ENCODE results near the gene DECR2. TPM values are rescaled to one million over a fixed set of nuclear protein-coding genes. Genes with fewer than 3 reads are reported as not detected.

Gene DECR2
- total and polyA plus RNA-seq, 9 of the 15 experiments (the other 6 are each of a cell fraction or from before 2014, with no cell fraction given) = 1.0 to 31.9 (median 10.3) TPM

DNA sequence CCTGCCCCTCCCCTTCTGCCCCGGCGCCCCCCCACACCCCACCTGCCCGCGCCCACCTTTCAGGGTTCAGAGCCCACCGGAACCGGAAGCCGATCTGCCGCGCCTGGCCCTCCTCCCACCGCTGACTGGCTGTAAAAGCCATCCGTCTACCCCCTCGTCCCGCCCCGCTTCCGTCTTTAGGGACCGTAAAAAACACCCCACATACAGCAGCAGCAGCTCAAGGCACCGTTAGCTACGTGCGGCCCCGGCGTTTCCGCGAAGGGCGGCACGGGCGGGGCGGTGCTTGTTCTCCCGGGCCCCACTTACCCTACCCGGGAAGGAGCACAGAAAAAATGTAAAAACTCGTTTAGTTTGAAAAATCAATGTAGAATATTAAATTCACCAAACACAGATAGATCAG is 31.2 kb upstream of the DECR2 start, which contains the start of gene MRPL28 (continued):
- TF ChIP-seq, protein P1, sequence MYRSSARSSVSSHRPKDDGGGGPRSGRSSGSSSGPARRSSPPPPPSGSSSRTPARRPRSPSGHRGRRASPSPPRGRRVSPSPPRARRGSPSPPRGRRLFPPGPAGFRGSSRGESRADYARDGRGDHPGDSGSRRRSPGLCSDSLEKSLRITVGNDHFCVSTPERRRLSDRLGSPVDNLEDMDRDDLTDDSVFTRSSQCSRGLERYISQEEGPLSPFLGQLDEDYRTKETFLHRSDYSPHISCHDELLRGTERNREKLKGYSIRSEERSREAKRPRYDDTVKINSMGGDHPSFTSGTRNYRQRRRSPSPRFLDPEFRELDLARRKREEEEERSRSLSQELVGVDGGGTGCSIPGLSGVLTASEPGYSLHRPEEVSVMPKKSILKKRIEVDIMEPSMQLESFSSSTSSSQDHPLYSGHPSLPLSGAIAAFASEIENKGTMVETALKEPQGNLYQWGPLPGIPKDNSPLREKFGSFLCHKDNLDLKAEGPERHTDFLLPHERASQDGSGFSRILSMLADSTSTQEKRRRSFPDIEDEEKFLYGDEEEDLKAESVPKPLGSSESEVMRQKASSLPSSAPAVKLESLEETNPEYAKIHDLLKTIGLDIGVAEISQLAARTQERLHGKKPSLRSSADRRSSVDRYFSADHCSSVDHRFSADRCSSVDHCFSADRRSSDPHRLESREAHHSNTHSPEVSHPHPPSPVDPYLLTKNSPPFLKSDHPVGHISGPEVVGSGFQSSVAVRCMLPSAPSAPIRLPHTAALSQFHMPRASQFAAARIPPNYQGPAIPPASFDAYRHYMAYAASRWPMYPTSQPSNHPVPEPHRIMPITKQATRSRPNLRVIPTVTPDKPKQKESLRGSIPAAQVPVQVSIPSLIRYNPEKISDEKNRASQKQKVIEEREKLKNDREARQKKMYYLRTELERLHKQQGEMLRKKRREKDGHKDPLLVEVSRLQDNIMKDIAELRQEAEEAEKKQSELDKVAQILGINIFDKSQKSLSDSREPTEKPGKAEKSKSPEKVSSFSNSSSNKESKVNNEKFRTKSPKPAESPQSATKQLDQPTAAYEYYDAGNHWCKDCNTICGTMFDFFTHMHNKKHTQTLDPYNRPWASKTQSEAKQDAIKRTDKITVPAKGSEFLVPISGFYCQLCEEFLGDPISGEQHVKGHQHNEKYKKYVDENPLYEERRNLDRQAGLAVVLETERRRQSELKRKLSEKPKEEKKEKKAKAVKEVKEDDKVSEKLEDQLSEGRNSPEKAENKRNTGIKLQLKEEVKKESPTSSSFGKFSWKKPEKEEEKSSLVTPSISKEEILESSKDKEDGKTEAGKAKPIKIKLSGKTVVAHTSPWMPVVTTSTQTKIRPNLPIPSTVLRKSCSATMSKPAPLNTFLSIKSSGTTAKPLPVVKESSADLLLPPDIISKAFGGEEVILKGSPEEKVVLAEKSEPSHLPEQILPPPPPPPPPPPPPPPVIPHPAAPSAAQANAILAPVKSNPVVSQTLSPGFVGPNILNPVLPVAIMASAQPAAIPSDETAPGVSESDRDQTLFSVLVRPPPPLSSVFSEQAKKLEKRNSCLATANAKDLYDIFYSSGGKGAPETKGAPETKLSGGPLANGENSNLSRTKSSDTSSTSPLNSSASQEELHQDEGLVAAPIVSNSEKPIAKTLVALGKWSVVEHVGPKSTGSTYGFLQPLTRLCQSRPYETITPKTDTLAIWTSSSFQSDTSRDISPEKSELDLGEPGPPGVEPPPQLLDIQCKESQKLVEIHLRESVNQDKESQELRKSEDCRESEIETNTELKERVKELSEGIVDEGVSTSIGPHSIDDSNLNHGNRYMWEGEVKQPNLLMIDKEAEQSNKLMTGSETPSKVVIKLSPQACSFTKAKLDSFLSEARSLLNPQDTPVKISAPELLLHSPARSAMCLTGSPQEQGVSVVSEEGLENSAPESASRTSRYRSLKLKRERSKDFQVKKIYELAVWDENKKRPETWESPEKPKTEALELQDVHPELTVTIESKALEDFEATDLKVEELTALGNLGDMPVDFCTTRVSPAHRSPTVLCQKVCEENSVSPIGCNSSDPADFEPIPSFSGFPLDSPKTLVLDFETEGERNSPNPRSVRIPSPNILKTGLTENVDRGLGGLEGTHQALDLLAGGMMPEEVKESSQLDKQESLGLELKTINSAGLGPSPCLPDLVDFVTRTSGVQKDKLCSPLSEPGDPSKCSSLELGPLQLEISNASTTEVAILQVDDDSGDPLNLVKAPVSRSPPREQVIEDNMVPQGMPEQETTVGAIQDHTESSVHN (IDR thresholded peaks at IDR 0.05; ENCODE audit: borderline replicate concordance in 1 of 2, low read depth in 1 of 2) = no peak
- TF ChIP-seq, protein P2, sequence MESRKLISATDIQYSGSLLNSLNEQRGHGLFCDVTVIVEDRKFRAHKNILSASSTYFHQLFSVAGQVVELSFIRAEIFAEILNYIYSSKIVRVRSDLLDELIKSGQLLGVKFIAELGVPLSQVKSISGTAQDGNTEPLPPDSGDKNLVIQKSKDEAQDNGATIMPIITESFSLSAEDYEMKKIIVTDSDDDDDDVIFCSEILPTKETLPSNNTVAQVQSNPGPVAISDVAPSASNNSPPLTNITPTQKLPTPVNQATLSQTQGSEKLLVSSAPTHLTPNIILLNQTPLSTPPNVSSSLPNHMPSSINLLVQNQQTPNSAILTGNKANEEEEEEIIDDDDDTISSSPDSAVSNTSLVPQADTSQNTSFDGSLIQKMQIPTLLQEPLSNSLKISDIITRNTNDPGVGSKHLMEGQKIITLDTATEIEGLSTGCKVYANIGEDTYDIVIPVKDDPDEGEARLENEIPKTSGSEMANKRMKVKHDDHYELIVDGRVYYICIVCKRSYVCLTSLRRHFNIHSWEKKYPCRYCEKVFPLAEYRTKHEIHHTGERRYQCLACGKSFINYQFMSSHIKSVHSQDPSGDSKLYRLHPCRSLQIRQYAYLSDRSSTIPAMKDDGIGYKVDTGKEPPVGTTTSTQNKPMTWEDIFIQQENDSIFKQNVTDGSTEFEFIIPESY (CRISPR knock-in tag; IDR thresholded peaks at IDR 0.05) = no peak
- TF ChIP-seq PPARD (CRISPR knock-in tag; IDR thresholded peaks at IDR 0.05) (no peak), FOXA1 (IDR thresholded peaks at IDR 0.05; ENCODE audit: borderline replicate concordance) (no peak), KDM1A (IDR thresholded peaks at IDR 0.05) (no peak), ZNF561 (CRISPR knock-in tag; conservative IDR thresholded peaks at IDR 0.05) (no peak), MTF1 (CRISPR knock-in tag; IDR thresholded peaks at IDR 0.05; ENCODE audit: borderline replicate concordance) (no peak), NCOA2 (IDR thresholded peaks at IDR 0.05; ENCODE audit: partially characterized antibody in 2 of 2) (peak in 1 of 2 experiments; percentile 99)
- TF ChIP-seq, protein P3, sequence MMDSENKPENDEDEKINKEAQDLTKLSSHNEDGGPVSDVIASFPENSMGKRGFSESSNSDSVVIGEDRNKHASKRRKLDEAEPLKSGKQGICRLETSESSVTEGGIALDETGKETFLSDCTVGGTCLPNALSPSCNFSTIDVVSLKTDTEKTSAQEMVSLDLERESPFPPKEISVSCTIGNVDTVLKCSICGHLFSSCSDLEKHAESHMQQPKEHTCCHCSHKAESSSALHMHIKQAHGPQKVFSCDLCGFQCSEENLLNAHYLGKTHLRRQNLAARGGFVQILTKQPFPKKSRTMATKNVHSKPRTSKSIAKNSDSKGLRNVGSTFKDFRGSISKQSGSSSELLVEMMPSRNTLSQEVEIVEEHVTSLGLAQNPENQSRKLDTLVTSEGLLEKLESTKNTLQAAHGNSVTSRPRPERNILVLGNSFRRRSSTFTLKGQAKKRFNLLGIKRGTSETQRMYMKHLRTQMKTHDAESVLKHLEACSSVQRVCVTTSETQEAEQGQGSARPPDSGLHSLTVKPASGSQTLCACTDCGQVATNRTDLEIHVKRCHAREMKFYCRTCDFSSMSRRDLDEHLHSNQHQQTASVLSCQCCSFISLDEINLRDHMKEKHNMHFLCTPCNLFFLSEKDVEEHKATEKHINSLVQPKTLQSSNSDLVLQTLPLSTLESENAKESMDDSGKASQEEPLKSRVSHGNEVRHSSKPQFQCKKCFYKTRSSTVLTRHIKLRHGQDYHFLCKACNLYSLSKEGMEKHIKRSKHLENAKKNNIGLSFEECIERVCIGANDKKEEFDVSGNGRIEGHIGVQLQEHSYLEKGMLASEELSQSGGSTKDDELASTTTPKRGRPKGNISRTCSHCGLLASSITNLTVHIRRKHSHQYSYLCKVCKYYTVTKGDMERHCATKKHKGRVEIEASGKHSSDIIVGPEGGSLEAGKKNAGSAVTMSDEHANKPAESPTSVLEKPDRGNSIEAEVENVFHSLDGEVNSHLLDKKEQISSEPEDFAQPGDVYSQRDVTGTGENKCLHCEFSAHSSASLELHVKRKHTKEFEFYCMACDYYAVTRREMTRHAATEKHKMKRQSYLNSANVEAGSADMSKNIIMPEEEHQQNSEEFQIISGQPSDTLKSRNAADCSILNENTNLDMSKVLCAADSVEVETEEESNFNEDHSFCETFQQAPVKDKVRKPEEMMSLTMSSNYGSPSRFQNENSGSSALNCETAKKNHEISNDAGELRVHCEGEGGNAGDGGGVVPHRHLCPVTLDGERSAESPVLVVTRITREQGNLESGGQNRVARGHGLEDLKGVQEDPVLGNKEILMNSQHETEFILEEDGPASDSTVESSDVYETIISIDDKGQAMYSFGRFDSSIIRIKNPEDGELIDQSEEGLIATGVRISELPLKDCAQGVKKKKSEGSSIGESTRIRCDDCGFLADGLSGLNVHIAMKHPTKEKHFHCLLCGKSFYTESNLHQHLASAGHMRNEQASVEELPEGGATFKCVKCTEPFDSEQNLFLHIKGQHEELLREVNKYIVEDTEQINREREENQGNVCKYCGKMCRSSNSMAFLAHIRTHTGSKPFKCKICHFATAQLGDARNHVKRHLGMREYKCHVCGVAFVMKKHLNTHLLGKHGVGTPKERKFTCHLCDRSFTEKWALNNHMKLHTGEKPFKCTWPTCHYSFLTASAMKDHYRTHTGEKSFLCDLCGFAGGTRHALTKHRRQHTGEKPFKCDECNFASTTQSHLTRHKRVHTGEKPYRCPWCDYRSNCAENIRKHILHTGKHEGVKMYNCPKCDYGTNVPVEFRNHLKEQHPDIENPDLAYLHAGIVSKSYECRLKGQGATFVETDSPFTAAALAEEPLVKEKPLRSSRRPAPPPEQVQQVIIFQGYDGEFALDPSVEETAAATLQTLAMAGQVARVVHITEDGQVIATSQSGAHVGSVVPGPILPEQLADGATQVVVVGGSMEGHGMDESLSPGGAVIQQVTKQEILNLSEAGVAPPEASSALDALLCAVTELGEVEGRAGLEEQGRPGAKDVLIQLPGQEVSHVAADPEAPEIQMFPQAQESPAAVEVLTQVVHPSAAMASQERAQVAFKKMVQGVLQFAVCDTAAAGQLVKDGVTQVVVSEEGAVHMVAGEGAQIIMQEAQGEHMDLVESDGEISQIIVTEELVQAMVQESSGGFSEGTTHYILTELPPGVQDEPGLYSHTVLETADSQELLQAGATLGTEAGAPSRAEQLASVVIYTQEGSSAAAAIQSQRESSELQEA (IDR thresholded peaks at IDR 0.05; ENCODE audit: low read depth) = no peak

Measured in K562 (cell line).